HepG2 (cell line): Measurements from ENCODE around the gene ERF. TPM values are rescaled to one million over a fixed set of nuclear protein-coding genes. Genes with fewer than 3 reads are reported as not detected.

Experiments
- ATAC-seq: fragments of 200-7000 bp; cut with Tn5 transposase; 3 replicates; pipeline ENCODE4 v1.9.1; 2020; ENCODE audit warnings: mild to moderate bottlenecking, moderate library complexity
- BruUV-seq: library from RNA; stranded (reverse); fragments of 400-500 nt; replicated peaks from 2 replicates; lab custom pipeline; 2021; lab: Mats Ljungman, UMichigan
- CTCF ChIA-PET: fragments of 300-600 bp; formaldehyde crosslinking; extraction: SDS; loops from one replicate; lab custom pipeline; 2021; ENCODE audit warnings: low total read pairs, inconsistent platforms, low intra/inter-chr PET ratio; lab: Yijun Ruan, JAX
- POLR2A ChIA-PET: fragments of 350-600 bp; sonication (Branson Sonifier 250); formaldehyde crosslinking; loops from one replicate; lab custom pipeline; 2020; ENCODE audit warnings: antibody characterized with exemption, inconsistent platforms; lab: Yijun Ruan, JAX
- DNase-seq: peaks from one replicate; pipeline ENCODE4 v3.0.0-alpha.2; 2015; ENCODE audit warnings: low spot score
- FAIRE-seq: peaks from 3 replicates; lab custom pipeline; 2011; peaks lifted over from hg19 to GRCh38; lab: Jason Lieb, UNC
- H2AFZ ChIP-seq: one replicate; pipeline ENCODE4 v1.6.1; 2011; ENCODE audit warnings: low read length, inconsistent platforms
- H3K27ac ChIP-seq: fragments of 300-600 bp; 3 replicates; pipeline ENCODE4 v1.8.0; 2011; ENCODE audit warnings: mixed run types, mild to moderate bottlenecking, mixed read lengths, low read length, inconsistent platforms; ENCODE audit not compliant: insufficient read depth; ENCODE audit errors: extremely low read length
- H3K27me3 ChIP-seq, 2 experiments: fragments of 200-600 bp in 1 of 2; 2 replicates in 1 of 2; 3 replicates in 1 of 2; pipeline versions ENCODE4 v1.6.0 to v1.8.0; 2011; ENCODE audit warnings: low read length in 2 of 2, mild to moderate bottlenecking in 2 of 2, moderate library complexity in 2 of 2, inconsistent platforms in 1 of 2; ENCODE audit not compliant: insufficient read depth in 2 of 2, control insufficient read depth in 1 of 2
- H3K36me3 ChIP-seq, 2 experiments: fragments of 200-600 bp in 1 of 2; replicated peaks in 1 of 2; 2 replicates in 1 of 2; 3 replicates in 1 of 2; pipeline versions ENCODE4 v1.5.1 to v1.8.0; 2011; ENCODE audit warnings: low read length in 2 of 2, inconsistent platforms in 1 of 2; ENCODE audit not compliant: insufficient read depth in 2 of 2, control insufficient read depth in 1 of 2
- H3K4me1 ChIP-seq: 2 replicates; pipeline ENCODE4 v1.5.1; 2012; ENCODE audit warnings: low read length, inconsistent platforms; ENCODE audit not compliant: insufficient read depth
- H3K4me2 ChIP-seq: 2 replicates; pipeline ENCODE4 v1.6.0; 2011; ENCODE audit warnings: low read depth, low read length, inconsistent platforms
- H3K4me3 ChIP-seq, 3 experiments: fragments of 200-600 bp in 1 of 3; sonication (generic), shearing (Covaris generic) in 1 of 3; replicated peaks in 1 of 3; 2 replicates each; pipeline ENCODE4 v1.5.1; 2011 to 2016; ENCODE audit warnings: low read length in 3 of 3, inconsistent platforms in 2 of 3, low read depth in 2 of 3, mild to moderate bottlenecking in 2 of 3, control low read depth in 1 of 3, mixed read lengths in 1 of 3; ENCODE audit not compliant: insufficient read depth in 1 of 3
- H3K79me2 ChIP-seq: one replicate; pipeline ENCODE4 v1.6.1; 2011; ENCODE audit warnings: low read length, inconsistent platforms; ENCODE audit not compliant: insufficient read depth
- H3K9ac ChIP-seq: 2 replicates; pipeline ENCODE4 v1.6.0; 2011; ENCODE audit warnings: mild to moderate bottlenecking, low read depth, low read length, inconsistent platforms; ENCODE audit not compliant: insufficient read depth
- H3K9me3 ChIP-seq: 2 replicates; pipeline ENCODE4 v1.5.1; 2012; ENCODE audit warnings: mild to moderate bottlenecking, low read length
- H4K20me1 ChIP-seq: 2 replicates; pipeline ENCODE4 v1.6.0; 2011; ENCODE audit warnings: inconsistent platforms, mild to moderate bottlenecking, low read length, moderate library complexity; ENCODE audit not compliant: insufficient read depth
- BHLHE40 ChIP-seq: IDR thresholded peaks from 2 replicates; pipeline ENCODE4 v1.6.1; 2011; ENCODE audit warnings: low read length, improper control_type of control experiment
- GTF3A ChIP-seq: sonication (generic); formaldehyde crosslinking; conservative IDR thresholded peaks from 2 replicates; pipeline ENCODE4 v1.4.0; 2020; ENCODE audit warnings: mild to moderate bottlenecking, missing genetic modification reagents
- KAT7 ChIP-seq: IDR thresholded peaks from 2 replicates; pipeline ENCODE4 v1.6.1; 2018; ENCODE audit warnings: borderline replicate concordance, missing compliant biosample characterization
- LRRFIP1 ChIP-seq: sonication (generic); formaldehyde crosslinking; conservative IDR thresholded peaks from 2 replicates; pipeline ENCODE4 v1.4.0; 2020; ENCODE audit warnings: missing genetic modification reagents
- NR0B2 ChIP-seq: sonication (generic); formaldehyde crosslinking; IDR thresholded peaks from 2 replicates; pipeline ENCODE4 v1.4.0; 2020; ENCODE audit warnings: mild to moderate bottlenecking, missing genetic modification reagents
- PPARG ChIP-seq: conservative IDR thresholded peaks from 2 replicates; pipeline ENCODE4 v1.6.1; 2016; ENCODE audit warnings: missing biosample characterization, missing genetic modification reagents
- SMAD1 ChIP-seq: sonication (generic); formaldehyde crosslinking; IDR thresholded peaks from 2 replicates; pipeline ENCODE4 v1.4.0; 2020; ENCODE audit warnings: missing genetic modification reagents, low read depth, mild to moderate bottlenecking, borderline replicate concordance
- U2AF1 ChIP-seq: fragments of 200-400 bp; formaldehyde crosslinking; optimal IDR thresholded peaks from 2 replicates; pipeline ENCODE3; 2017; ENCODE audit warnings: mild to moderate bottlenecking, low read depth, low read length
- ZBTB2 ChIP-seq: sonication (generic); formaldehyde crosslinking; IDR thresholded peaks from 2 replicates; pipeline ENCODE4 v1.8.0; 2022; ENCODE audit warnings: low read depth, missing genetic modification reagents
- ZNF136 ChIP-seq: sonication (generic); formaldehyde crosslinking; IDR thresholded peaks from 2 replicates; pipeline ENCODE4 v1.8.1; 2022; ENCODE audit warnings: low read depth, mild to moderate bottlenecking, moderate library complexity, missing genetic modification reagents
- ZNF354B ChIP-seq: sonication (generic); formaldehyde crosslinking; IDR thresholded peaks from 2 replicates; pipeline ENCODE4 v1.8.0; 2022; ENCODE audit warnings: mild to moderate bottlenecking, missing genetic modification reagents
- ZNF644 ChIP-seq: IDR thresholded peaks from 2 replicates; pipeline ENCODE4 v1.6.1; 2016; ENCODE audit warnings: low read depth
- ZNF7 ChIP-seq: IDR thresholded peaks from 2 replicates; pipeline ENCODE4 v1.6.1; 2016; ENCODE audit warnings: missing biosample characterization, missing genetic modification reagents
- WGBS: methylation state at CpG from one replicate; pipeline ENCODE4 v1.1.6; 2017; ENCODE audit warnings: low lambda C conversion rate; 5-methylcytosine and 5-hydroxymethylcytosine counted together
- in situ Hi-C: cut with HindIII; loops from 2 replicates; pipeline ENCODE4 v1.10.0; 2017; ENCODE audit warnings: low pct_unique_long_range_greater_than_20kb; ENCODE audit not compliant: extremely low pct_ligation_motif_present
- intact Hi-C: fragments of 100-400 bp; cut with micrococcal nuclease; formaldehyde crosslinking; loops from one replicate; pipeline ENCODE4 v1.10.0; 2022; ENCODE audit not compliant: unreplicated experiment
- polyA plus RNA-seq, 8 experiments: library from polyadenylated mRNA; depleted of rRNA in 3 of 8; stranded (reverse) in 7 of 8; unstranded in 1 of 8; fragments of >200 nt; fragmentation: Illumina TruSeq in 4 of 8; extraction: Trizol in 4 of 8; gene quantifications; 2 replicates each; pipeline versions ENCODE4 v1.2.1 to v1.2.3, GENCODE V29; 2011 to 2016; ENCODE audit warnings: low read depth in 4 of 8, missing spikeins in 1 of 8, mixed read lengths in 1 of 8; ENCODE audit not compliant: insufficient read depth in 1 of 8
- total RNA-seq, 5 experiments: library from RNA; depleted of rRNA; stranded (reverse); fragments of >200 nt; fragmentation: Illumina TruSeq; extraction: Trizol; gene quantifications; 2 replicates each; pipeline ENCODE4 v1.2.3, GENCODE V29; 2016; ENCODE audit warnings: low read depth in 1 of 5
- TF ChIP-seq, protein P1 (sequence below): sonication (generic); formaldehyde crosslinking; IDR thresholded peaks from 2 replicates; pipeline ENCODE4 v1.5.0; 2020; ENCODE audit warnings: missing genetic modification reagents
- TF ChIP-seq, protein P2 (sequence below): IDR thresholded peaks from 2 replicates; pipeline ENCODE4 v1.6.1; 2016; ENCODE audit warnings: low read depth
- TF ChIP-seq, protein P3 (sequence below): sonication (generic); formaldehyde crosslinking; IDR thresholded peaks from 2 replicates; pipeline ENCODE4 v1.4.0; 2020; ENCODE audit warnings: missing genetic modification reagents

ERF gene
- total and polyA plus RNA-seq, 2 of the 13 experiments (the other 11 are each of a cell fraction or from before 2014, with no cell fraction given), result 67.1 to 69.9 TPM

DNA sequence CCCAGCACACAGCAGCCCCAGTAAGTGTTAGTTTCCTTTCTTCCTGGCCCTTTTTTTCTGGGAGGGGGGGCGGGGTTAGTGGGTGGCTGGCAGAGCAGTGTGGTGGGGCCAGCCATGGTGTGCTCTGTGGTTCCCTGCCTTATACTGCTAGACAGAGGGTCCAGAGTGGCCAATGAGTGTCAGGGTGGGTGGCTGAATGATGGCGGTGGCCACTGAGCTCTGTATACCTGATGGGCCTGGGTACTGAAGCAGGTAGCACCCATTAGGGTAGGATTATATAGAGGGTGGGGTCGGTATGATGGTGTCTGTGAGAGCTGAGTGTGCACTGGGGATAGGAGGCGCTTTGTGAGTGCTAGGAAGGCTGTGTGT is 27.9 kb upstream of the ERF start:
- Histone ChIP-seq H3K4me1 (peaks cover 61% of the 10 kb centered on the region), H3K36me3 (peaks cover 8 to 13% of the 10 kb centered on the region in 2 experiments; a peak in 4 of 5 replicates), H3K9ac (peak overlapping the region; percentile 73), H3K4me2 (peak overlapping the region; percentile 86), H3K79me2 (peaks cover 29% of the 10 kb centered on the region), H4K20me1 (peaks cover 11% of the 10 kb centered on the region; the same call in 1 of the 2 replicates), H3K27ac (peak overlapping the region; percentile 70), H3K9me3 (no peaks in the 10 kb centered on the region), H3K27me3 (no peaks in the 10 kb centered on the region; a peak in 1 of 5 replicates), H2AFZ (no peak overlapping the region), H3K4me3 (peak overlapping the region in 2 of 3 experiments; percentile 48 to 83; a peak in 4 of 6 replicates)
- CTCF ChIA-PET, result no interaction called here
- TF ChIP-seq ZBTB2, result no peak
- TF ChIP-seq ZNF644 (CRISPR knock-in tag), result no peak
- no peak for TF ChIP-seq NR0B2 (CRISPR knock-in tag)
- TF ChIP-seq, protein P1, sequence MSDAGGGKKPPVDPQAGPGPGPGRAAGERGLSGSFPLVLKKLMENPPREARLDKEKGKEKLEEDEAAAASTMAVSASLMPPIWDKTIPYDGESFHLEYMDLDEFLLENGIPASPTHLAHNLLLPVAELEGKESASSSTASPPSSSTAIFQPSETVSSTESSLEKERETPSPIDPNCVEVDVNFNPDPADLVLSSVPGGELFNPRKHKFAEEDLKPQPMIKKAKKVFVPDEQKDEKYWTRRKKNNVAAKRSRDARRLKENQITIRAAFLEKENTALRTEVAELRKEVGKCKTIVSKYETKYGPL (CRISPR knock-in tag), result no peak
- TF ChIP-seq ZNF354B (CRISPR knock-in tag), result no peak
- TF ChIP-seq, protein P2, sequence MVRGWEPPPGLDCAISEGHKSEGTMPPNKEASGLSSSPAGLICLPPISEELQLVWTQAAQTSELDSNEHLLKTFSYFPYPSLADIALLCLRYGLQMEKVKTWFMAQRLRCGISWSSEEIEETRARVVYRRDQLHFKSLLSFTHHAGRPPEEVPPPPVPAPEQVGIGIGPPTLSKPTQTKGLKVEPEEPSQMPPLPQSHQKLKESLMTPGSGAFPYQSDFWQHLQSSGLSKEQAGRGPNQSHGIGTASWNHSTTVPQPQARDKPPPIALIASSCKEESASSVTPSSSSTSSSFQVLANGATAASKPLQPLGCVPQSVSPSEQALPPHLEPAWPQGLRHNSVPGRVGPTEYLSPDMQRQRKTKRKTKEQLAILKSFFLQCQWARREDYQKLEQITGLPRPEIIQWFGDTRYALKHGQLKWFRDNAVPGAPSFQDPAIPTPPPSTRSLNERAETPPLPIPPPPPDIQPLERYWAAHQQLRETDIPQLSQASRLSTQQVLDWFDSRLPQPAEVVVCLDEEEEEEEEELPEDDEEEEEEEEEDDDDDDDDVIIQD (CRISPR knock-in tag), result no peak
- no peak for TF ChIP-seq ZNF7 (CRISPR knock-in tag)
- no peak for TF ChIP-seq SMAD1
- TF ChIP-seq ZNF136 (CRISPR knock-in tag), result no peak
- TF ChIP-seq LRRFIP1, result no peak
- no peak for TF ChIP-seq GTF3A (CRISPR knock-in tag)
- no peak for TF ChIP-seq U2AF1
- no peak for TF ChIP-seq KAT7 (CRISPR knock-in tag)
- TF ChIP-seq, protein P3, sequence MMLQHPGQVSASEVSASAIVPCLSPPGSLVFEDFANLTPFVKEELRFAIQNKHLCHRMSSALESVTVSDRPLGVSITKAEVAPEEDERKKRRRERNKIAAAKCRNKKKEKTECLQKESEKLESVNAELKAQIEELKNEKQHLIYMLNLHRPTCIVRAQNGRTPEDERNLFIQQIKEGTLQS, result no peak
- TF ChIP-seq PPARG, result no peak
- TF ChIP-seq BHLHE40, result no peak
- ATAC-seq, result no peak
- no peak for DNase-seq
- BruUV-seq, result no TSS peak
- no peak for FAIRE-seq
- in situ Hi-C loops (no loop called here), intact Hi-C loops (loop anchor here (2.0 kb wide), 1 partner anchor 38 kb away; no protein-coding TSS in a partner anchor)
- 56% methylated on average over 3 of the region's 4 CpGs for WGBS
- POLR2A ChIA-PET, result interaction anchor here (1.5 to 7.4 kb wide), 4 partner anchors 13 to 37 kb away, joined by 7 to 117 read pairs (median 29); partner anchors contain the start of genes CIC, ERF and GSK3A
